ENCODE data around the gene BCCIP. TPM values are rescaled to one million over a fixed set of nuclear protein-coding genes. Genes with fewer than 3 reads are reported as not detected.

Gene BCCIP
- total RNA-seq, 1 experiment from 2014 or later = 49.3 TPM

DNA sequence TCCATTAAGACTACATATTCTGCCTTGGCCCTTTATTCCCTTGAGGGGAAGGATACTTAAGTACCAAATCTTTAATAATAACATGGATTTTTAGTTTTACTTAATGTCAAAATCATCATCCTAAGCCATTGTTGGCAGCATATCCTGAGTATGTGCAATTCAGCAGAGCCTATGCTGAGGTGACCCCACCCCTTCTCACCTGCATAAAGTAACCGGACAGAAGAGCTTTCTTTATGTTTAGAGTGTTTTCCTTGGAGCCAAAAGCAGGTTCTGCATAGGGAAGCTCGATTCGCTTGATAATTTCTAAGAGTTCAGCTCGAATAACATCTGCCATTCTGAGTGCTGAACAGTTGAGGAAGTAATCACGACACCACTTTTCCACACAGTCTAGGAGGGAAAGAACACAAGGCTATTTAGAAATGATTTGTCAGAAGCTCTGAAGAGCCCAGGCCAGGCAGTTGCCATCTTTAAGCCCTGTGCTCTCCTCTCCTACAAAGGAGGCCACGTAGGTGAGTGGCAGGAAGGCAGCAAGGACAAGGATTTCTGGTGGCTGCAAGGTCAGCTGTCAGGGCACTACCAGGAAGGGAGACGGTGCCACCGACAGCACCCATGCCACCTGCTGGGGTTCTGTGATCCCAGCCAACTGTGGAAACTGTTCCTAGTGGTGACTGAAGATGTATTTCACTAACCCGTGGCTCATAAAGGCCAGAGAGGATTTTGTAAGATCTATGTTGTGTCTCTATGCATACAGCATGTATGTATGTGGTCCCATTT, 15.6 kb downstream of the BCCIP start:
- TF ChIP-seq, protein P1, sequence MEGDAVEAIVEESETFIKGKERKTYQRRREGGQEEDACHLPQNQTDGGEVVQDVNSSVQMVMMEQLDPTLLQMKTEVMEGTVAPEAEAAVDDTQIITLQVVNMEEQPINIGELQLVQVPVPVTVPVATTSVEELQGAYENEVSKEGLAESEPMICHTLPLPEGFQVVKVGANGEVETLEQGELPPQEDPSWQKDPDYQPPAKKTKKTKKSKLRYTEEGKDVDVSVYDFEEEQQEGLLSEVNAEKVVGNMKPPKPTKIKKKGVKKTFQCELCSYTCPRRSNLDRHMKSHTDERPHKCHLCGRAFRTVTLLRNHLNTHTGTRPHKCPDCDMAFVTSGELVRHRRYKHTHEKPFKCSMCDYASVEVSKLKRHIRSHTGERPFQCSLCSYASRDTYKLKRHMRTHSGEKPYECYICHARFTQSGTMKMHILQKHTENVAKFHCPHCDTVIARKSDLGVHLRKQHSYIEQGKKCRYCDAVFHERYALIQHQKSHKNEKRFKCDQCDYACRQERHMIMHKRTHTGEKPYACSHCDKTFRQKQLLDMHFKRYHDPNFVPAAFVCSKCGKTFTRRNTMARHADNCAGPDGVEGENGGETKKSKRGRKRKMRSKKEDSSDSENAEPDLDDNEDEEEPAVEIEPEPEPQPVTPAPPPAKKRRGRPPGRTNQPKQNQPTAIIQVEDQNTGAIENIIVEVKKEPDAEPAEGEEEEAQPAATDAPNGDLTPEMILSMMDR (IDR thresholded peaks at IDR 0.05; ENCODE audit: unreplicated experiment) = no peak
- Mint-ChIP-seq H3K4me1 (ENCODE audit: low read depth, unreplicated experiment) (no peaks in the 10 kb centered on the region), H3K4me3 (ENCODE audit: low read depth, unreplicated experiment) (no peak overlapping the region), H3K9me3 (ENCODE audit: low read depth, unreplicated experiment) (no peaks in the 10 kb centered on the region), H3K27me3 (ENCODE audit: unreplicated experiment) (no peaks in the 10 kb centered on the region), H3K27ac (ENCODE audit: unreplicated experiment) (no peak overlapping the region), H3K36me3 (ENCODE audit: insufficient read depth, unreplicated experiment) (peaks cover 36% of the 10 kb centered on the region)
- intact Hi-C loops (cut with micrococcal nuclease; ENCODE audit: unreplicated experiment) = no loop called here
- CTCF ChIA-PET = no interaction called here
- no TSS peak for BruUV-seq (replicated peaks)
- no peak for DNase-seq

DNA sequence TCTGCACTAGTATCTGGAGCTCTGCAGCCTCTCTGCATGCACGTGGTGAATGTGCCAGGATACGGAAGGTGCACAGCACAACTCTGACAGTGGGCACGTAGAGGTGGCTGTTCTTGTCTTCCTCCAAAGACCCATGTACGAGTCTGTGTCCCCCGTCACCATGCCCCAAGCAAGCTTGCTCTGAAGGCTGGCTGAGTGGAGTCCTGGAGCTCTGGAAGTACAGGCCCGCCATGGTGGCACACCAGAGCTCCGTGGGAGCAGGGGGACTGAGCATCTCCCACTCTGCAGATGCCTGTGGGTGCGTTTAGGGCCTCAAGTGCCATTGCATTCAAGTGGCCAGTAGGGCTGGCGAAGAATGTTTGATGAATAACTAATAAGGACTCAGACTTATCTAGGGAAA, 17.1 kb downstream of the BCCIP start:
- Mint-ChIP-seq H3K27ac (ENCODE audit: unreplicated experiment) (no peak overlapping the region), H3K4me1 (ENCODE audit: low read depth, unreplicated experiment) (no peaks in the 10 kb centered on the region), H3K9me3 (ENCODE audit: low read depth, unreplicated experiment) (no peaks in the 10 kb centered on the region), H3K27me3 (ENCODE audit: unreplicated experiment) (no peaks in the 10 kb centered on the region), H3K4me3 (ENCODE audit: low read depth, unreplicated experiment) (no peak overlapping the region), H3K36me3 (ENCODE audit: insufficient read depth, unreplicated experiment) (peaks cover 32% of the 10 kb centered on the region)
- intact Hi-C loops (cut with micrococcal nuclease; ENCODE audit: unreplicated experiment) = no loop called here
- TF ChIP-seq, protein P1 (IDR thresholded peaks at IDR 0.05; ENCODE audit: unreplicated experiment) = no peak
- DNase-seq = no peak
- CTCF ChIA-PET = no interaction called here
- no TSS peak for BruUV-seq (replicated peaks)

DNA sequence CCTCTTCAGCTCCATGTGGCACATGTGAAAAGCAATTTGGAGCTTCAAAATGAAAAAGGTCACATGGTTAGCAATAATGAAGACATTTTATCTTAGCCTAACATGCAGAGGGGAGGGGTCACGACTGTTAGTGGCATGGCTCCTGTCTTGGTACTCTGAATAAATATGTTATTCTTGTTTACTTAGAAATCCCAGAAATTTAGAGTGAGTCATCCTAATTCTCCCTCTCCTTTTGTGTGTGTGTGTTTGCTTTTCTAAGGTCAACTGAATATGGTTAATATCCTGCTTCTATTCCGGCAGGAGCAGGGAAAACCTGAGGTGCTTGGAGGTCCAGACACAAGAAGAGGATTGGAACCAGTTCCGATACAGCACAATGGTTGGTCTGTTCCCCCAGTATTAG, 17.6 kb downstream of the BCCIP start:
- Mint-ChIP-seq H3K9me3 (ENCODE audit: low read depth, unreplicated experiment) (no peaks in the 10 kb centered on the region), H3K4me1 (ENCODE audit: low read depth, unreplicated experiment) (no peaks in the 10 kb centered on the region), H3K4me3 (ENCODE audit: low read depth, unreplicated experiment) (no peak overlapping the region), H3K27me3 (ENCODE audit: unreplicated experiment) (no peaks in the 10 kb centered on the region), H3K36me3 (ENCODE audit: insufficient read depth, unreplicated experiment) (peaks cover 30% of the 10 kb centered on the region), H3K27ac (ENCODE audit: unreplicated experiment) (no peak overlapping the region)
- no TSS peak for BruUV-seq (replicated peaks)
- TF ChIP-seq, protein P1 (IDR thresholded peaks at IDR 0.05; ENCODE audit: unreplicated experiment) = no peak
- intact Hi-C loops (cut with micrococcal nuclease; ENCODE audit: unreplicated experiment) = no loop called here
- no peak for DNase-seq
- CTCF ChIA-PET = no interaction called here

DNA sequence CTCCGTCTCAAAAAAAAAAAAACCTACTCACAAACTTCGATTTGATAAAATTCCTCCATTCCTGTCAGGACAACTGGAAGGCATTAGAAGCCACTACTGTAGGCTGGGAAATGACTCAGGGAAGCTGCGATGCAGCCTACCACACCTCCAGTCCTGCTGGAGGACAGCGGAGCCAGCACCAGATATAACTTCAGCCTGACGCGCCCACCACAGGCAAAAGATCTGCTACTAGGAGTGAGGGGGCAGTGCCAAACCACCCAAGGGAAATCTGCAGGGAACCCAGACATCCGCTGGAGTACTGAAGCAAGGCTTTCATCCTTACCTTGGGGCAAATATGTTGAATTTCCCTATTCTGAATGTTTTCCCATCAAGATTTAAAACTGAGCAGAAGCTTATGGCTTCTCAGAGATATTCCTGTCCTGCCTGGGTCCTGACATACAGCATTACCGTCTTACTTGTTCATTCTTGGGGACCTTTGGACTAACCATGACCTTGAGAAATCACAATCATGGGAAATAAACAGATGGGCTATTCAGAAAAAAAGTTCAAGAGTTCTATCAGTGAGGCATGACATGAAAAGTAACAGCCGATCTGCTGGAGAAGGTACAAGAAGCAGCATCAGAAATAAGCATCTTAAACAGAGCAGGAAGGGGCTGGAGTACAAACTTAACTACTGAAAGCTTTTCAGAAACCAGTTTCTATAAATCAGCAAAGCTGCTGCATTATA, 20.4 kb downstream of the BCCIP start:
- TF ChIP-seq, protein P1 (IDR thresholded peaks at IDR 0.05; ENCODE audit: unreplicated experiment) = no peak
- CTCF ChIA-PET = no interaction called here
- Mint-ChIP-seq H3K9me3 (ENCODE audit: low read depth, unreplicated experiment) (no peaks in the 10 kb centered on the region), H3K27me3 (ENCODE audit: unreplicated experiment) (no peaks in the 10 kb centered on the region), H3K36me3 (ENCODE audit: insufficient read depth, unreplicated experiment) (peaks cover 21% of the 10 kb centered on the region), H3K27ac (ENCODE audit: unreplicated experiment) (no peak overlapping the region), H3K4me3 (ENCODE audit: low read depth, unreplicated experiment) (no peak overlapping the region), H3K4me1 (ENCODE audit: low read depth, unreplicated experiment) (no peaks in the 10 kb centered on the region)
- no TSS peak for BruUV-seq (replicated peaks)
- DNase-seq = no peak
- intact Hi-C loops (cut with micrococcal nuclease; ENCODE audit: unreplicated experiment) = no loop called here
